Thoracic aorta (tissue), 2 donors: ENCODE measurements around the gene CARD10. TPM values are rescaled to one million over a fixed set of nuclear protein-coding genes. Genes with fewer than 3 reads are reported as not detected.
"Not testable (repeated sequence)": the region's sequence is repeated elsewhere in the genome, so short reads cannot be mapped to it uniquely, and the experiment has no call there.

Source experiments
- ATAC-seq: fragments of 150-250 bp; one replicate; pipeline ENCODE4 v1.8.0; 2017; ENCODE audit warnings: low read depth; ENCODE audit not compliant: insufficient number of reproducible peaks, low FRiP score
- DNase-seq: peaks from one replicate; pipeline ENCODE4 v3.0.0-alpha.2; 2020; ENCODE audit warnings: low spot score
- H3K27ac ChIP-seq, 2 donors: fragments of 200-600 bp; sonication (generic); 1 replicate in 1 of 2; 2 replicates in 1 of 2; pipeline ENCODE4 v1.5.1; 2016; ENCODE audit warnings: mild to moderate bottlenecking in 2 of 2, moderate library complexity in 2 of 2
- H3K27me3 ChIP-seq: fragments of 200-600 bp; sonication (generic); replicated peaks from 2 replicates; pipeline ENCODE4 v1.6.0; 2016; ENCODE audit warnings: mild to moderate bottlenecking; ENCODE audit not compliant: insufficient read depth
- H3K36me3 ChIP-seq: fragments of 200-600 bp; sonication (generic); one replicate; pipeline ENCODE4 v1.5.1; 2016
- H3K4me1 ChIP-seq, 2 donors: fragments of 200-600 bp; sonication (generic); 1 replicate in 1 of 2; 2 replicates in 1 of 2; pipeline versions ENCODE4 v1.5.1 to v1.6.0; 2016; ENCODE audit warnings: low read depth in 2 of 2, mild to moderate bottlenecking in 1 of 2; ENCODE audit not compliant: control insufficient read depth in 1 of 2
- H3K4me3 ChIP-seq: fragments of 200-600 bp; sonication (generic); 2 replicates; pipeline ENCODE4 v1.5.1; 2016; ENCODE audit warnings: mild to moderate bottlenecking
- H3K9me3 ChIP-seq: fragments of 200-600 bp; sonication (generic); 2 replicates; pipeline ENCODE4 v1.5.1; 2016
- total RNA-seq, 2 donors: library from RNA; depleted of rRNA; stranded (reverse); fragments of >200 nt; gene quantifications; one replicate each; pipeline versions ENCODE4 v1.1.0 to v1.2.3, GENCODE V29; 2016
- TF ChIP-seq, protein P1 (sequence below): fragments of 200-600 bp; sonication (generic); IDR thresholded peaks from one replicate; pipeline ENCODE4 v1.5.1; 2019; ENCODE audit warnings: antibody characterized with exemption

The CARD10 gene
- total RNA-seq, 2 donors from 2014 or later, result 7.2 to 11.0 TPM

DNA sequence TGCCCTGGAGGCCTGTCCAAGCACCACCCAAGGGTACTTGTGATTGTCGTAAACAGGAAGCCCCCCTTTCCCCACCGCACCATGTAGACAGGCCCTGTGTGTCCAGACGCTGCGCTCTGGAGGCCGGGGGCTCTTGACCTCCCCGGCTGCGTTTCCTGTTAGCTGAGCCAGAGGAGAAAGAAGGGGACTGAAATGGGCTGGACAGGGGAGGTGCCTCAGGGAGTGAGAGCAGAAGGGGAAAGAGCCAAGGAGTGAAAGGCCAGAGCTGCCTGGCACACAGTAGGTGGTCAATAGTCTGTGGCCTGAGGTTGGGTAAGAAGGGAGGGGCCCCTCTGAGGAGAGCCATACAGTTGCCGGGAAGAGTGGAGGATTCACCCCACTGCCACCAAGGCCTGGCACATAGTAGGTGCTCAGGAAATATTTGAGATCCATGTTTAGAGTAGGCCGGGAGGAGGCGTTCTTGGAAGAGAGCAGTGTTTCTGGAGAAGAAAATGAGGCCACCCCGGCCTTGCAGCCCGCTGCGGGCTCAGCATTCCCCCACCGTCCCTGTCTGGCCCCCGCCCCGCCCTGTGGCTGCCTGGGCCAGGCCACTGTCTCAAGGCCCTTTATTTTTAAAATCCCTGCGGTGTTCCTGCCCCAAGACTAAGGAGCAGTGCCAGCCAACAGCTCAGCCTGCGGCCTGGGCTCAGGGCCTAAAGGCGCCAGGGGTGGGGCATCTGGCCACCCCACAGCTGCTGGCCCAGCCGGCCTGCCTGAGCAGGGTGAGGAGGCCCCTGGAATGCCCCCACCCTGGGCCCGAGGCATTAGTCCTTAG, 27.4 kb upstream of the CARD10 start:
- H3K4me3 ChIP-seq, result peak overlapping the region; percentile 53
- H3K9me3 ChIP-seq, result no peaks in the 10 kb centered on the region
- no peaks in the 10 kb centered on the region for H3K36me3 ChIP-seq
- peaks cover 40 to 72% of the 10 kb centered on the region in 2 donors for H3K4me1 ChIP-seq
- H3K27ac ChIP-seq, result peak overlapping the region; percentile 88 to 100
- TF ChIP-seq, protein P1, sequence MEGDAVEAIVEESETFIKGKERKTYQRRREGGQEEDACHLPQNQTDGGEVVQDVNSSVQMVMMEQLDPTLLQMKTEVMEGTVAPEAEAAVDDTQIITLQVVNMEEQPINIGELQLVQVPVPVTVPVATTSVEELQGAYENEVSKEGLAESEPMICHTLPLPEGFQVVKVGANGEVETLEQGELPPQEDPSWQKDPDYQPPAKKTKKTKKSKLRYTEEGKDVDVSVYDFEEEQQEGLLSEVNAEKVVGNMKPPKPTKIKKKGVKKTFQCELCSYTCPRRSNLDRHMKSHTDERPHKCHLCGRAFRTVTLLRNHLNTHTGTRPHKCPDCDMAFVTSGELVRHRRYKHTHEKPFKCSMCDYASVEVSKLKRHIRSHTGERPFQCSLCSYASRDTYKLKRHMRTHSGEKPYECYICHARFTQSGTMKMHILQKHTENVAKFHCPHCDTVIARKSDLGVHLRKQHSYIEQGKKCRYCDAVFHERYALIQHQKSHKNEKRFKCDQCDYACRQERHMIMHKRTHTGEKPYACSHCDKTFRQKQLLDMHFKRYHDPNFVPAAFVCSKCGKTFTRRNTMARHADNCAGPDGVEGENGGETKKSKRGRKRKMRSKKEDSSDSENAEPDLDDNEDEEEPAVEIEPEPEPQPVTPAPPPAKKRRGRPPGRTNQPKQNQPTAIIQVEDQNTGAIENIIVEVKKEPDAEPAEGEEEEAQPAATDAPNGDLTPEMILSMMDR, result no peak
- no peak for DNase-seq
- H3K27me3 ChIP-seq, result no peaks in the 10 kb centered on the region
- ATAC-seq, result peak; percentile 26

DNA sequence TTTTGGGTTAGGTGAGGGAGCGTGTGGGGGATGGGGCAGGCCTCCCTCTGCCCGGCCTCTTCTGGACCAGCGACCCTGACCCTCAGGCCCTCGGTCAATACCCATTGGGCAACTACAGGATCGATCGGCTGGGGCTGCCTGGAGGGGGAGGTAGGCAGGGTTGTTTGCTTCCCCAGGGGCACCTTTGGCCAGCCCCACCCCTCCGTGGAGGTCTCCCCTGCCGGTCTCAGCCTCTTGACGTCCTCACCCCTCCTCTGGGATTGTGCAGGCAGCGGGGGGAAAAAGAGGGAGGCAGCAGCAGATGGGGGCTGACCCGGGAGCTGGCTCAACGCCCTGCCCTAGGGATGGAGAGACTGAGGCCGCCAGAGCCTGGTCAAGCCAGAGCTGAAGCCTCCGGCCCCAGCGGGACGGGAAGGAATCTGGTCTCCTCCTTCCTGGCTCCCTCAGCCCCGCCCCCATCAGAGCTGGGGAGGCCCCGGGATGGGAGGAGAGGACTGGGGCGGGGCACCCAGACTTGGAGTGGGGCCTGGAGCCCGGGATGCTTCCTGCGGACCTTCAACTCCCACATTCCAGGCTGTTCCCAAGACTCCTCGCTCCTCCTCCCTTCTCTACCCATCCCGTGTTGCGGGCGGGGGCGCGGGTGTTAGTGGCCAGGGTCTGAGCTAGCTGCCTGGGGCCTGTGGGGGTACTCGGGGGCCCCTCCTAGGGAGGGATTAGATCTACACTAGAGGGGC, 26.7 kb upstream of the CARD10 start:
- H3K36me3 ChIP-seq, result no peaks in the 10 kb centered on the region
- peak; percentile 79 for ATAC-seq
- H3K4me3 ChIP-seq, result peak overlapping the region; percentile 53
- no peaks in the 10 kb centered on the region for H3K9me3 ChIP-seq
- H3K27me3 ChIP-seq, result no peaks in the 10 kb centered on the region
- H3K4me1 ChIP-seq, result peaks cover 40 to 67% of the 10 kb centered on the region in 2 donors
- TF ChIP-seq, protein P1, result no peak
- H3K27ac ChIP-seq, result peak overlapping the region; percentile 88 to 100
- peak; percentile 55 for DNase-seq

GRCh38 chr22:37544955-37545702, 25.9 kb upstream of the CARD10 start:
- DNase-seq (no peak), ATAC-seq (peak; percentile 7)
- Histone ChIP-seq H3K27me3 (no peaks in the 10 kb centered on the region), H3K36me3 (no peaks in the 10 kb centered on the region), H3K27ac (peak overlapping the region; percentile 88 to 100), H3K9me3 (no peaks in the 10 kb centered on the region), H3K4me1 (peaks cover 38 to 59% of the 10 kb centered on the region in 2 donors), H3K4me3 (peak overlapping the region; percentile 53)
- TF ChIP-seq, protein P1, result peak; percentile 61

DNA sequence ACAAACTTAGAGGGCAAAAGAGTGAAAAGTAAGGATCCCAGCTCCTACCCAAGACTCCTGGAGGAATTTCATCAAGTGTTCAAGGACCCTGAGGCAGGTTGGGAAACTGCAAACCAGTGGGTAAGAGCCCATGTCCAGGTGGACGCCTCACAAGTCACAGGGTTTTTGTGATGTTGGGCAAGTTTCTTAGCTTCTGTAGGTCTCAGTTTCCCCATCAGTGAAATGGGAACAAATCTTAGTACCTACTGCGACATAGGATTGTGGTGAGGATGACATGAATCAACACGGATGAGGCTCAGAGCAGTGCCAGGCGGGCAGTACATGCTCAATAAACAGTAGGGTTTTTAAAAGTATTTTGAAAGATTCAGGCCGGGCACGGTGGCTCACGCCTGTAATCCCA, 23.7 kb upstream of the CARD10 start:
- H3K36me3 ChIP-seq, result no peaks in the 10 kb centered on the region
- no peak overlapping the region for H3K27ac ChIP-seq
- H3K9me3 ChIP-seq, result no peaks in the 10 kb centered on the region
- peaks cover 28 to 43% of the 10 kb centered on the region in 2 donors for H3K4me1 ChIP-seq
- ATAC-seq (no peak), DNase-seq (no peak)
- H3K27me3 ChIP-seq, result no peaks in the 10 kb centered on the region
- TF ChIP-seq, protein P1, result no peak
- no peak overlapping the region for H3K4me3 ChIP-seq

DNA sequence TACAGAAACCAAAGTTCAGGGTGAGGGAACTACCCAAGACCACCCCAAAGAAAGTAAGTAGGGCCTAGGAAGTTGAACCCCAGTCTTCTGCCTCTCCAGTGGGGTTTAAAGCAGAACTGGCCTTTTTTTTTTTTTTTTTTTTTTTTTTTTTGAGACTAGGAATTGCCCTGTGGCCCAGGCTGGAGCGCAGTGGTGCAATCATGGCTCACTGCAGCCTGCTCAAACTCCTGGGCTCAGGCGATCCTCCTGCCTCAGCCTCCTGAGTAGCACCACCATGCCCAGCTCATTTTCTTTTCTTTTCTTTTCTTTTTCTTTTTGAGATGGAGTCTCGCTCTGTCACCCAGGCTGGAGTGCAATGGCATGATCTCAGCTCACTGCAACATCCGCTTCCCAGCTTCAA, 23.2 kb upstream of the CARD10 start:
- DNase-seq, H3K27me3 ChIP-seq, H3K9me3 ChIP-seq, H3K36me3 ChIP-seq, ATAC-seq, H3K4me3 ChIP-seq, H3K27ac ChIP-seq: not testable (repeated sequence)
- peaks cover 26 to 38% of the 10 kb centered on the region in 2 donors for H3K4me1 ChIP-seq

DNA sequence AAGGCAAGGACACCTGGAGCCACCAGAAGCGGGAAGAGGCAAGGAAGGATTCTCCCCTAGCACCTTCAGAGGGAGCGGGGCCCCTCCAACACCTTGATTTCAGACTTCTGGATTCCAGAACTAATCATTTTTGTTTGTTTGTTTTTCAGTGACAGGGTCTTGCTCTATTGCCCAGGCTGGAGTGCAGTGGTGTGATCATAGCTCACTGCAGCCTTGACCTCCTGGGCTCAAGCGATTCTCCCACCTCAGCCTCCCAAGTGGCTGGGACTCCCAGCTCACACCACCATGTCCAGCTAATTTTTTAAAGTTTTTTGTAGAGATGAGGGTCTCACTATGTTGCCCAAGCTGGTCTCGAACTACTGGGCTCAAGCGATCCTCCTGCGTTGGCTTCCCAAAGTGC, 20.6 kb upstream of the CARD10 start:
- not testable (repeated sequence) for H3K4me3 ChIP-seq, H3K9me3 ChIP-seq, H3K27ac ChIP-seq, DNase-seq, H3K27me3 ChIP-seq, ATAC-seq, H3K36me3 ChIP-seq
- peaks cover 3 to 12% of the 10 kb centered on the region in 2 donors for H3K4me1 ChIP-seq
